GM12891 (cell line): ENCODE data around the gene PCNX2.

Experiments used
- POLR2A ChIP-seq: IDR thresholded peaks from 2 replicates; pipeline ENCODE4 v1.6.1; 2011; ENCODE audit warnings: low read depth, low read length, control low read depth
- POLR2AphosphoS5 ChIP-seq: IDR thresholded peaks from 2 replicates; pipeline ENCODE4 v1.6.1; 2011; ENCODE audit warnings: low read depth, low read length, control low read depth

DNA sequence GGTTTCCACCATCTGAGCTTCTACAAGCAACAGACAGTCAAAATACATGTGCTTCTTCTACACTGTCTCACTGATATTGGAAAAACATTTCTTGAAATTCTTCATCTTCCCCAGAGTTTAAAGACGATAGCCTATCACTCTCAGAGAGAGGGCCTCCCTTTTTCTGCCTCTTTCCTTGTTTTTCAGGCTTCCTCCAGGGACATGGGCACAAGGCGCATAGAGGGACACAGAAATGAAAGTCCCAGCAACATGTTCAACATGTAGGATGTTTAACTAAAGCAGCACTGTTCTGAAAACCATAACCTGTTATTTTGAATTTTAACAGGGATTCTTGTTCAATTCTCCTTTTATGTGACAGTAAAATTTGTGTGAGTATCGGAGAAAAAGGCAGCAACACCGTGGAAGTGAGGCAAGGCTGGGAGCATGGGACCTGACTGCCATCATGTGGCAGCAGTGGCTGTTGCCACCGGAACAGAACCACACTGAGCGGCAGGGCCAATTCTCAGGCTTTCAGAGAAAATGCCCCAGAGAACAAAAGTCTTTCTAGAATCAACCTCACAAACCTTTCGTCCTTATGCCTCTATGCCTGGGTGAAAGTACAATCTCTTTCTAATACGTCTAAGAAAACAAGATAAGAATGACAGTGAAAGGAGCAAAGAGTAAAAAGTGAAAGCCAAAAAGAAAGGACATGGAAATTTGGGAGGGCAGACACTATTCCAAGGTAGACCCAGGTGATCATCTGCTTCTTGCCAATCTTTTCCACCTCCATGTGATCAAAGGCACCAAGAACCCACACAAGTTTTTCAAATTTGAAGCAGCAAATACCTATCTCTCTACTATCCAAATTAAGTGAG lies 54.5 kb downstream of the PCNX2 start:
- no peak for TF ChIP-seq POLR2A
- TF ChIP-seq POLR2AphosphoS5 = no peak
